Measurements from ENCODE around the gene DDX59.
A peak's percentile ranks its signal among the peaks of the same experiment; 100 is the strongest.
"Not testable (repeated sequence)": the region's sequence is repeated elsewhere in the genome, so short reads cannot be mapped to it uniquely, and the experiment has no call there.

The DDX59 gene

GRCh38 chr1:200670242-200671118 is 773 bp upstream of the DDX59 start:
- FAIRE-seq, result peak; percentile 45

DNA sequence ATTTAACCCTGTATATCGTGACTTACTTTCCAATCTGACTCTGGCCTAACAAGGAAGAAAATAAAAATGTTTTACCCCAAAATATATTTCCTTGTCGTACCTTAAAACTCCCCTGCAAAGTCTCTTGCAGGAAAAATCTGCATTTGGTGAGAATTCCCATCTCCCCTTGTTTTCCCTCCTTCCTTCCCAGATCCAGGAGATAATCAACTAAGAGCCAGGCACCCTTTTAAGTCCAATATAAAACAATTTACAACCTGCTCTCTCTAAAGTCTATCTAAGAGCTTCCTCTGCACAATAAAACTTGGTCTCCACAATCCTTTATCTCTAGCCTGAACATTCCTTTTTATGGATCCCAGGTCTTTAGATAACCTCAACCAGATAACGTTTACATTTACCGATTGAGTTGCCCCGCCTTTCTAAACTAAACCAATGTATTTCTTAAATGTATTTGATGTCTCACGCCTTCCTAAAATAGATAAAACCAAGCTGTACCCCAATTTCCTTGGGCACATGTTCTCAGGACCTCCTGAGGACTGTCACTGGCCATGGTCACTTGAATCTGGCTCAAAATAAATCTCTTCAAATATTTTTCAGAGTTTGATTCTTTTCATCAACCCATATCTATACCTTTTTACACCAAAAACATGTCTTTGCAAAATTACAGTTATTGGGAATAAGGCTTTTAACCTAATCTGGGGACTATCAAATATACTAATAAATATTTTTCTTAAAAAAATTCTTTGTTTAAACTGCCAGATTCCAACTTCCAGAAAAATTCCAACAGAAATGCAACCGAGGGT is 993 bp downstream of the DDX59 start:
- FAIRE-seq, result no peak

- no peak for FAIRE-seq
These were observed 3.4 kb downstream of the DDX59 start for GRCh38 chr1:200666309-200666708.

DNA sequence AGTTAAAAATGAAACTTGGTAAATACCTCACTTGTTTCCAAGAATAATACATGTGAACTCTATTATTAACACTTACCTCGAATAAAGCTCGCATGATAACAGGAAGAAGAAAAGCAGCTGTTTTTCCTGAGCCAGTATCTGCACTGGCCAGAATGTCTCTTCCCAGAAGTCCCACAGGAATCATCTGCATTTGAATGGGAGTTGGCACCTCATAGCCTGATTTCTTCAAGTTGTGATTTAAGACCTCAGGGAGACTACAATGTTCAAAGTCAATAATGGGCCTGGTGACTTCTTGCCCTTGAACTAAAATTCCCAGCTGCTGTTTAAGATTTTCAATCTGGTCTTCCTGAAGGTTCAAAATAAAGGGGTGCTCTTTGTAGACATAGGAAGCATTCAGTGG is 3.8 kb downstream of the DDX59 start:
- no peak for FAIRE-seq

GRCh38 chr1:200660719-200661118 is 9.0 kb downstream of the DDX59 start:
- no peak for FAIRE-seq

DNA sequence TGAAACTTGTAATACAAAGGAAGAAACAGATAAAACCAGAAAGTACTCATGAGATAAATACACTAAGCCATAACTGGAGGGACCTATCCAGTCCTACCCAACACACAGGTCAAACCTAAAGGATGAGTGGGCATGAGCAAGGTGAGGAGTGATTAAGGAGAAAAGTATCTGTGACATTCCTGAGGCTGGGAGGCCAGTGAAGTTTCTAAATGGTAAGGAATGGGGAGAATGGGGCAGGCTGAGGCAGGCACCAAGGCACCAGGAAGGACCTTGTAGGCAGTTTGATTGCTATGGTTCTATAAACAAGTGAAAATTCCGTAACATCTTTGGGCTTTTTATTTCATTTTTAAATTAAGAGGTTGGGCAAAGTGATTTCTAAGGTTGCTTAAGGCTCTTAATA is 10.4 kb downstream of the DDX59 start:
- no peak for FAIRE-seq

- FAIRE-seq, result no peak
These were observed 11.5 kb downstream of the DDX59 start for GRCh38 chr1:200658037-200658818.

- no peak for FAIRE-seq
These were observed 15.0 kb downstream of the DDX59 start for GRCh38 chr1:200654660-200655059.

- FAIRE-seq, result no peak
These were observed 16.7 kb downstream of the DDX59 start for GRCh38 chr1:200653022-200653462.

GRCh38 chr1:200652378-200652777 is 17.3 kb downstream of the DDX59 start:
- FAIRE-seq, result no peak

DNA sequence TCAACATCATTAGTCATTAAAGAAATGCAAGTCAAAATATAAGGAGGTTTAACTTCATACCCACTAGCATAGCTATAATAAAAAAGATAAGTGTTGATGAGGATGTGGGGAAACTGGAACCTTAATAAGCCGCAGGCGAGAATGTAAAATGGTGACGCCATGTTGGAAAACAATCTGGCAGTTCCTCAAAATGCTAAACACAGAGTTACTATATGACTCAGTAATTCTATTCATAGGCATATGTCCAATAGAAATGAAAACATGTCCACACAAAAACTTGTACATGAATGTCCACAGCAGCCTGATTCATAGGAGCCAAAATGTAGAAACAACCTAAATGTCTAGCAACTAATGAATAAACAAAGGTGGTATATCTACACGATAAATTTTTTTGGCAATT is 23.2 kb downstream of the DDX59 start:
- FAIRE-seq, result no peak

DNA sequence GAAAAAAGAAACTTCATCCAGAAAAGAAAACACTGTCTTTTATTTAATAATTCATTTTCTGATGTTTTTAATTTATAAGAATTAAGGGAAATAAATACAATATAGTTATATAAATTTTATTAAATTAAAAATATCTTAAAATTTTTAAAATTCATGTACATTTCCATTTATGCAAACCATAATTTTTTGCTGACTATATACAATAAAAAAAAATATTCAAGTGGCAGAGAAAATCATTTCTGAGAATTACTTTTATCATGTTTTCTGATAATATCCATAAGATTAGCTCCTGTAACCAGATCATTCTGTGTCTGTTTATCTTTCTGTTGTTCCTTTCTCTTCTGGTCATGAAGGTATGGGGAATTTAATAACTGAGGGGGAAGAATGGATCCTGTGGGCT is 25.7 kb downstream of the DDX59 start:
- no peak for FAIRE-seq

- no peak for FAIRE-seq
These were observed 27.2 kb downstream of the DDX59 start for GRCh38 chr1:200642481-200642880.

GRCh38 chr1:200640963-200641401 is 28.7 kb downstream of the DDX59 start:
- FAIRE-seq, result no peak

GRCh38 chr1:200640373-200640962 is 29.2 kb downstream of the DDX59 start:
- FAIRE-seq, result no peak

DNA sequence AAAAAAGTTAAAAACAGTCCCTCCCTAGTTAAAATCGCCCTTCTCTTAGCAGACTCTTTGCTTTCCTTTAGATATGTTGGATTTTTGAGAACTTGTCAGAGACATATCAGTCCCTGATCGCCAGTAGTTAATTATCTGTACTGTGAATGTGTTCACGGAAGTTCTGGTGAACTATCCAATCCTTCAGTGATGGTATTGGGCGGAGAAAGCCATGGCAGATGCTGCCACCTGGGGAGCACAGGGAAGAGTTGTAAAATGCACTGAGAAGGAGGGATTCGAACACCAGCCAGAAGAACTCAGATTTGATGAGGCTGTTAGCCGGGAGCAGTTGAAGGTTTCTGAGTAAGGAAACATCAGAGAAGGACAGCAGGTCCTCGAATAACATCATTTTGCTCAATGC is 31.6 kb downstream of the DDX59 start:
- no peak for FAIRE-seq

GRCh38 chr1:200636681-200637080 is 33.0 kb downstream of the DDX59 start:
- no peak for FAIRE-seq

DNA sequence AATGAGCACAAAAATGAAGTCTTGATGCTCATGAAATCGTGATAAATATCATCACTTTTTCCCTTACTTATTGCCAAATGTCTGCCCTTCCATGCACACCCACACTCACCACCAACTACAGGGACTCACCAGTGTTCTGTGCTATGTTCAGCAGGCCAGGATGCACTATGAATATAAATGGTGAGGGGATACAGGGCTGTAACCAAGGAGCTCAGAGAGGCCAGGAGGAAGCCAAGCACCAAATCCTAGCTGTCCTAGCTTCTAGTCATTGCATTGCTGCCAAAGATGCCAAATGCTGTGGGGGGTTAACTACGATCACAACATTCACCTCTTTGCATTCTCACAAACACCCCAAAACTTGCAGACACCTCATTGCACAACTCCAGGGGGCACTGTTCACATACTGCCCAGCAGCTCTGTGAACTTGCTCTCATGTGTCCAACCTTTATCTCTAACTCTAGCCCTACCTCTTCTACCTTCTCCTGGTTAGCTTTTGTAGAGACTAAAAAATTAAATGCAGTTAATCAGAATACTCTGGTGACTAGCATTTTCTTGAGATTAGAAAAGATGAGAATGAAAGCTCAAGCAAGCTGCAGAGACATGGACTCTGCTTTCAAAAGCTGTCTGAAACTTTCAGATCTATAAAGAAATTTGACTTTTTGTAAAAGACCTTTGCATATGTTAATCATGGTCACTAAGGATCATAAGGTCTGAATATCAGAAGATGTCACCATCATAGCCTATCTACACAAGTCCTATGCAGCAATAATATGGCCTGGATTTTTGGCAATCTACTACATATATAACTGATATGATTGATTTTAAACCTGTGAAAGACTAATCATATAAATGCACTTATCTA is 35.2 kb downstream of the DDX59 start:
- FAIRE-seq, result no peak

GRCh38 chr1:200631375-200631774 is 38.3 kb downstream of the DDX59 start:
- no peak for FAIRE-seq

DNA sequence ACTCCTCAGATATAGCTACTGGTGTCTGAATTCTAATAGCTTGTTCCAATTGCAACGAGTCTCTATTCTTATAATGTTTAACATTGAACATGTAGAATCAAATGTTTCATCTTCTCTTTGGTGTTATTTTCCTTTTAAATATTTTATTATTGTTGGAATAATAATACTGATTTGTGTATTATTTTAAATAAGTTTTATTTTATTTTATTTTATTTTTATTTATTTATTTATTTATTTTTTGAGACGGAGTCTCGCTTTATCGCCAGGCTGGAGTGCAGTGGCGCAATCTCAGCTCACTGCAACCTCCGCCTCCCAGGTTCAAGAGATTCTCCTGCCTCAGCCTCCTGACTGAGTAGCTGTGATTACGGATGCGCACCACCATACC is 39.2 kb downstream of the DDX59 start:
- FAIRE-seq, result not testable (repeated sequence)

DNA sequence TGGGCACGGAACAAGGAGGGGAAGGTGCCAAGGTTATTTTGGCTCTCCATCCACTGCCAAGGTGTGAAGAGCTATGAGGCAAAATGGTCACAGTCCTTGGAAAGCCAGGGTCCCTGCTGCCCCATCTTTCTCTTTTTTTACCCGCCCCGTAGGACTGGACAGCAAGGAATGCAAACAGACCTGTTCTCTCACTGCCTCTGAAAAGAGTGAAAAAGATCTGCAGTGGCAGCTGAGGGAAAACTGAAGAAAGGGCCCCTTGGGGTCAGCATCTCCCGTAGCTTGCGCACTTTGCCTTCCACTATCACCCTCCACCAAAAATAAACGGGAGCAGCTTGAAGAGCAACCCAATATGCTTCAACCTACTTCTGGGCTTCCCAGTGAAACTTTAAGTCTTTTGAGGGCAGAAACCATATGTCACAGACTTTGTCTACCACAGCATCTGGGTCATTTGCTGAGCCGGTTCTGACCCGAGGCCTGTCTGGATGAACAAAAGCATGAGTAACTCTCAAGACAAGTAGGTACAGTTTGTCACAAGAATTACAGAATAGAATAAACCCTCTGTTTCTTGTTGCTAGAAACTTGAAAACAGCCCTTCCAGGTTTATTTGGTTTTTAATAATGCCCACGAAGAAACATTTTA is 39.7 kb downstream of the DDX59 start:
- FAIRE-seq, result no peak
